Keratinocyte (primary cell): Measurements from ENCODE around the gene PPIP5K2. TPM values are rescaled to one million over a fixed set of nuclear protein-coding genes. Genes with fewer than 3 reads are reported as not detected.

Source experiments
- DNase-seq: peaks from one replicate; pipeline ENCODE4 v3.0.0-alpha.2; 2011; ENCODE audit warnings: low read depth, missing footprints, low spot score
- FAIRE-seq: peaks from 2 replicates; lab custom pipeline; 2011; peaks lifted over from hg19 to GRCh38; lab: Jason Lieb, UNC
- H2AFZ ChIP-seq: 2 replicates; pipeline ENCODE4 v1.6.0; 2012; ENCODE audit warnings: low read length, control low read depth, inconsistent platforms; ENCODE audit not compliant: control insufficient read depth
- H3K27ac ChIP-seq: 2 replicates; pipeline ENCODE4 v1.5.1; 2011; ENCODE audit warnings: low read length; ENCODE audit not compliant: control insufficient read depth, insufficient read depth
- H3K27me3 ChIP-seq: 3 replicates; pipeline ENCODE4 v1.6.0; 2011; ENCODE audit warnings: low read length; ENCODE audit not compliant: control insufficient read depth, insufficient read depth; ENCODE audit errors: extremely low read depth
- H3K36me3 ChIP-seq, 2 experiments: 2 replicates in 1 of 2; 3 replicates in 1 of 2; pipeline ENCODE4 v1.5.1; 2011; ENCODE audit warnings: low read length in 2 of 2, mild to moderate bottlenecking in 1 of 2; ENCODE audit not compliant: control insufficient read depth in 2 of 2, insufficient read depth in 2 of 2; ENCODE audit errors: extremely low read depth in 1 of 2
- H3K4me1 ChIP-seq: 3 replicates; pipeline ENCODE4 v1.5.1; 2011; ENCODE audit warnings: low read length; ENCODE audit not compliant: control insufficient read depth, insufficient read depth; ENCODE audit errors: extremely low read depth
- H3K4me2 ChIP-seq: 3 replicates; pipeline ENCODE4 v1.6.0; 2011; ENCODE audit warnings: low read depth, low read length; ENCODE audit not compliant: control insufficient read depth, insufficient read depth; ENCODE audit errors: extremely low read depth
- H3K4me3 ChIP-seq, 3 experiments: fragments of 200-600 bp in 1 of 3; sonication (generic) in 1 of 3; 2 replicates in 2 of 3; 3 replicates in 1 of 3; pipeline ENCODE4 v1.5.1; 2011 to 2016; ENCODE audit warnings: low read length in 3 of 3, mild to moderate bottlenecking in 3 of 3, control low read depth in 2 of 3, inconsistent platforms in 1 of 3, low read depth in 1 of 3, mixed read lengths in 1 of 3, mixed run types in 1 of 3, moderate library complexity in 1 of 3; ENCODE audit not compliant: control insufficient read depth in 2 of 3, insufficient read depth in 2 of 3; ENCODE audit errors: extremely low read depth in 1 of 3
- H3K79me2 ChIP-seq: 2 replicates; pipeline ENCODE4 v1.6.0; 2012; ENCODE audit warnings: low read length; ENCODE audit not compliant: control insufficient read depth, insufficient read depth
- H3K9ac ChIP-seq: 3 replicates; pipeline ENCODE4 v1.6.0; 2011; ENCODE audit warnings: low read length; ENCODE audit not compliant: control insufficient read depth, insufficient read depth; ENCODE audit errors: extremely low read depth
- H3K9me1 ChIP-seq: 3 replicates; pipeline ENCODE4 v1.6.0; 2011; ENCODE audit warnings: low read length; ENCODE audit not compliant: control insufficient read depth, insufficient read depth; ENCODE audit errors: extremely low read depth
- H3K9me3 ChIP-seq: 2 replicates; pipeline ENCODE4 v1.5.1; 2012; ENCODE audit warnings: low read depth, low read length; ENCODE audit not compliant: control insufficient read depth
- H4K20me1 ChIP-seq: 3 replicates; pipeline ENCODE4 v1.6.0; 2011; ENCODE audit warnings: low read length; ENCODE audit not compliant: control insufficient read depth, insufficient read depth; ENCODE audit errors: extremely low read depth
- CTCF ChIP-seq, 3 experiments: IDR thresholded peaks in 1 of 3; conservative IDR thresholded peaks in 1 of 3; optimal IDR thresholded peaks in 1 of 3; 2 replicates in 2 of 3; 3 replicates in 1 of 3; pipeline versions ENCODE3 to v1.5.1; 2011; ENCODE audit warnings: low read length in 3 of 3, mild to moderate bottlenecking in 3 of 3, moderate library complexity in 2 of 3, control low read depth in 1 of 3, inconsistent platforms in 1 of 3; ENCODE audit not compliant: insufficient read depth in 2 of 3; ENCODE audit errors: extremely low read depth in 1 of 3
- EZH2 ChIP-seq: IDR thresholded peaks from one replicate; pipeline ENCODE4 v1.6.1; 2012; ENCODE audit warnings: inconsistent platforms, mild to moderate bottlenecking, low read length, moderate library complexity
- dilution Hi-C: fragments of 300-500 bp; cut with MboI; formaldehyde crosslinking; loops from one replicate; pipeline ENCODE4 v1.7.0; 2020; ENCODE audit warnings: low sequenced_read_pairs; ENCODE audit not compliant: extremely low pct_ligation_motif_present
- polyA plus RNA-seq, 5 experiments: library from polyadenylated mRNA; depleted of rRNA in 3 of 5; stranded (reverse) in 3 of 5; stranded (forward) in 1 of 5; unstranded in 1 of 5; fragments of >200 nt; gene quantifications; 1 replicate in 1 of 5; 2 replicates in 3 of 5; 3 replicates in 1 of 5; pipeline versions ENCODE4 v1.2.1 to v1.2.3, GENCODE V29; 2011 to 2012; ENCODE audit warnings: missing spikeins in 2 of 5, low read depth in 1 of 5, low replicate concordance in 1 of 5

PPIP5K2 gene
- polyA plus RNA-seq, 1 donor (not counting 4 experiments of a cell fraction or from before 2014, with no cell fraction given) = 27.8 TPM

DNA sequence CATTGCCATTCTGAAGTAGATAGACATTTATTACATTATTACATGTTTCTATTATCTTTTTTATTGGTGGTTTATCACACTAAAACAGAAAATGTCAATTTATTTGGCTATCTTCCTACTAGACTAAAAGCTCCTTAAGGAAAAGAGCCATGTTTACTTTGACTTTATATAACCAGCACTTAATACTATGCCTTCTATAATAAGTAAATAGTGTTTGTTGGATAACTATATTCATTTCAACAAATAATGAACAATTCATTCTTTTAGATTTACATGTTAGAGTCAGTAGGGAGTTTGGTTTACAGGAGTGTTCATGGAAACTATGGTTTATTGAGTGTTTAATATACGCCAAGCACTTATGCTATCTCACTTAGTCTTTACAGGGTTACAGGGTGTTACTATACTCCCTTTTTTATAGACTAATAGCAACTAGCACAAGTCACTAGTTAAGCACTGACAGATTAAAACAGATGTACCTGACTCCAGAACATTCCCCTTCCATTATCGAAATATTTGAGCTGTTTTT lies 7.3 kb downstream of the PPIP5K2 start:
- Histone ChIP-seq H2AFZ (no peak overlapping the region), H3K9me1 (no peaks in the 10 kb centered on the region), H3K36me3 (no peaks in the 10 kb centered on the region), H4K20me1 (no peaks in the 10 kb centered on the region), H3K27me3 (no peaks in the 10 kb centered on the region), H3K4me1 (no peaks in the 10 kb centered on the region), H3K9ac (no peak overlapping the region), H3K27ac (no peak overlapping the region), H3K9me3 (no peaks in the 10 kb centered on the region), H3K4me2 (no peak overlapping the region), H3K79me2 (peaks cover 1% of the 10 kb centered on the region), H3K4me3 (no peak overlapping the region)
- FAIRE-seq (no peak), DNase-seq (no peak)
- dilution Hi-C loops = no loop called here
- no peak for TF ChIP-seq EZH2
- TF ChIP-seq CTCF (optimal IDR thresholded peaks at IDR 0.05 in 1 of 3, IDR thresholded peaks at IDR 0.05 in 1 of 3, conservative IDR thresholded peaks at IDR 0.05 in 1 of 3; ENCODE audit: extremely low read depth in 1 of 3, insufficient read depth in 2 of 3, low read length in 3 of 3) = no peak

- FAIRE-seq (no peak), DNase-seq (no peak)
- no peaks in the 10 kb centered on the region for H3K4me1 ChIP-seq
- no peaks in the 10 kb centered on the region for H3K79me2 ChIP-seq
- H3K9ac ChIP-seq = no peak overlapping the region
- no peak overlapping the region for H3K4me3 ChIP-seq
- no peak overlapping the region for H3K27ac ChIP-seq
- no peaks in the 10 kb centered on the region for H3K36me3 ChIP-seq
- H3K9me3 ChIP-seq = no peaks in the 10 kb centered on the region
- dilution Hi-C loops = no loop called here
- no peak for TF ChIP-seq EZH2
- no peak for TF ChIP-seq CTCF (optimal IDR thresholded peaks at IDR 0.05 in 1 of 3, IDR thresholded peaks at IDR 0.05 in 1 of 3, conservative IDR thresholded peaks at IDR 0.05 in 1 of 3; ENCODE audit: extremely low read depth in 1 of 3, insufficient read depth in 2 of 3, low read length in 3 of 3)
- no peaks in the 10 kb centered on the region for H3K9me1 ChIP-seq
- no peak overlapping the region for H2AFZ ChIP-seq
- no peak overlapping the region for H3K4me2 ChIP-seq
- no peaks in the 10 kb centered on the region for H4K20me1 ChIP-seq
- no peaks in the 10 kb centered on the region for H3K27me3 ChIP-seq
These were observed 8.1 kb downstream of the PPIP5K2 start for GRCh38 chr5:103128202-103128601.
